ENCODE measurements around the gene NUP205. TPM values are rescaled to one million over a fixed set of nuclear protein-coding genes. Genes with fewer than 3 reads are reported as not detected.

Gene NUP205
- total RNA-seq, 2 donors from 2014 or later: 118 to 129 TPM

DNA sequence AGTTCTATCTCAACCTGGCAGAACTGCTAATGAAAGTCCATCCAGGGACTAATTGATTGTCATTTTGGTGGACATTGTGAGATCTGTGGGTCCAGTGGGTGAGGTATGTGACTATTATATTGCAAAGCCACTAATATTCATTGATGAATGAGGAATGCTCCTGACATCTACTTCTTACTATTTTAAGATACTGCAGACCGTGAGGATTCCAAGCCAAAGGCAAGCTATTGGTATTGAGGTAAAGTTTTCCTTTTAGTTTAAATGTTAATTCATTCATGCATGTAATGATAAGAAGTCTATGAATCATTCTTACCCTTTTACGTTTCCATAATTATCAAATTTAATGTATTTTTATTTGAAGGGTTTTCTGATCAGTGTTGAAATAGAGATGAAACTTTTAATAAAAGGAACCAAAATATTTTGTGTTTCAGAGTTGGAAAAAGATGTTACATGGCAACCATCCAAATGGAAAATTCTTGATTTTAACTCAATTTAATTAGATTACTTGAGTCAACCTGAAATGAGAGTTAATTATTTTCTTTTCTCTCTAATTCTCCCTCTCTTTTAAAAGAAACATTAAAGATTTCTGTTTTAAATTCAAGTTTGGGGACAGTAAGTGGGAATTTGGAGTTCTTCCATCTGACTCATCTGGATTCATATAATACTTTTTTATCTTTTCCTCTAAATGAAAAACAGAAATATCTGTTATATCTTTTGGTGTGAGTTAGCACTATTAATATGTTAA is 39.6 kb downstream of the NUP205 start:
- Histone ChIP-seq H3K9me3 (ENCODE audit: control insufficient read depth, low read length) (no peaks in the 10 kb centered on the region), H3K36me3 (ENCODE audit: control insufficient read depth, insufficient read depth, low read length) (peaks cover 86% of the 10 kb centered on the region), H3K4me1 (ENCODE audit: control insufficient read depth, insufficient read depth, low read length) (peaks cover 3% of the 10 kb centered on the region), H3K27me3 (ENCODE audit: control insufficient read depth, insufficient read depth, low read length, poor library complexity, severe bottlenecking) (no peaks in the 10 kb centered on the region), H3K27ac (ENCODE audit: low read depth, low read length) (no peak overlapping the region), H3K4me3 (ENCODE audit: low read length) (no peak overlapping the region), H3K9ac (ENCODE audit: extremely low read depth, low read length, poor library complexity, severe bottlenecking) (no peak overlapping the region)
- DNase-seq: no peak
- H3K36me3 Mint-ChIP-seq (ENCODE audit: low read depth): peaks cover 74% of the 10 kb centered on the region
- no peak overlapping the region for H3K4me3 Mint-ChIP-seq
- no CpG with 5 or more reads among the region's 2 CpGs for whole genome bisulfite sequencing, 2 experiments (ENCODE audit: insufficient coverage in 1 of 2, insufficient read length in 1 of 2)
- H3K4me1 Mint-ChIP-seq: peaks cover 5% of the 10 kb centered on the region
- TF ChIP-seq, protein P1, sequence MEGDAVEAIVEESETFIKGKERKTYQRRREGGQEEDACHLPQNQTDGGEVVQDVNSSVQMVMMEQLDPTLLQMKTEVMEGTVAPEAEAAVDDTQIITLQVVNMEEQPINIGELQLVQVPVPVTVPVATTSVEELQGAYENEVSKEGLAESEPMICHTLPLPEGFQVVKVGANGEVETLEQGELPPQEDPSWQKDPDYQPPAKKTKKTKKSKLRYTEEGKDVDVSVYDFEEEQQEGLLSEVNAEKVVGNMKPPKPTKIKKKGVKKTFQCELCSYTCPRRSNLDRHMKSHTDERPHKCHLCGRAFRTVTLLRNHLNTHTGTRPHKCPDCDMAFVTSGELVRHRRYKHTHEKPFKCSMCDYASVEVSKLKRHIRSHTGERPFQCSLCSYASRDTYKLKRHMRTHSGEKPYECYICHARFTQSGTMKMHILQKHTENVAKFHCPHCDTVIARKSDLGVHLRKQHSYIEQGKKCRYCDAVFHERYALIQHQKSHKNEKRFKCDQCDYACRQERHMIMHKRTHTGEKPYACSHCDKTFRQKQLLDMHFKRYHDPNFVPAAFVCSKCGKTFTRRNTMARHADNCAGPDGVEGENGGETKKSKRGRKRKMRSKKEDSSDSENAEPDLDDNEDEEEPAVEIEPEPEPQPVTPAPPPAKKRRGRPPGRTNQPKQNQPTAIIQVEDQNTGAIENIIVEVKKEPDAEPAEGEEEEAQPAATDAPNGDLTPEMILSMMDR (conservative IDR thresholded peaks at IDR 0.05): no peak
- H3K27ac Mint-ChIP-seq: no peak overlapping the region
- no peaks in the 10 kb centered on the region for H3K9me3 Mint-ChIP-seq
- no peaks in the 10 kb centered on the region for H3K27me3 Mint-ChIP-seq (ENCODE audit: insufficient read depth)

DNA sequence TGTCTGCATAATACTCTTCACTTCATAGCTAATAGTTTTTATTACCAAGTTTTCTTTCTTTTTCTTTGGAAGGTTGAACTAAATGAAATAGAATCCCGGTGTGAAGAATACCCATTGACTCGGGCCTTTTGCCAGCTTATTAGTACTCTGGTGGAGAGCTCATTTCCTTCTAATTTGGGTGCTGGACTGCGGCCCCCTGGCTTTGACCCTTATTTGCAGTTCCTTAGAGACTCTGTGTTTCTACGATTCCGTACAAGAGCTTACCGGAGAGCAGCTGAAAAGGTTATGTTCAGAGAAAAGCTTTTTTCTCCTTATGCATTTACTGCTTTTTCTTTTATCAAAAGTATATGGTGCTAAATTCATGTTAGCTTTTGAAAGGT is 40.2 kb downstream of the NUP205 start:
- Mint-ChIP-seq H3K4me3 (no peak overlapping the region), H3K4me1 (peaks cover 7% of the 10 kb centered on the region), H3K27me3 (ENCODE audit: insufficient read depth) (no peaks in the 10 kb centered on the region), H3K36me3 (ENCODE audit: low read depth) (peaks cover 75% of the 10 kb centered on the region), H3K27ac (no peak overlapping the region), H3K9me3 (no peaks in the 10 kb centered on the region)
- H3K9me3 ChIP-seq (ENCODE audit: control insufficient read depth, low read length): no peaks in the 10 kb centered on the region
- H3K4me1 ChIP-seq (ENCODE audit: control insufficient read depth, insufficient read depth, low read length): peaks cover 5% of the 10 kb centered on the region
- 94 to 98% methylated on average over 5 to 6 of the region's 6 CpGs for WGBS, 2 experiments (ENCODE audit: insufficient coverage in 1 of 2, insufficient read length in 1 of 2)
- H3K9ac ChIP-seq (ENCODE audit: extremely low read depth, low read length, poor library complexity, severe bottlenecking): no peak overlapping the region
- TF ChIP-seq, protein P1 (conservative IDR thresholded peaks at IDR 0.05): no peak
- no peak for DNase-seq
- no peak overlapping the region for H3K4me3 ChIP-seq (ENCODE audit: low read length)
- H3K27me3 ChIP-seq (ENCODE audit: control insufficient read depth, insufficient read depth, low read length, poor library complexity, severe bottlenecking): no peaks in the 10 kb centered on the region
- H3K36me3 ChIP-seq (ENCODE audit: control insufficient read depth, insufficient read depth, low read length): peaks cover 86% of the 10 kb centered on the region
- H3K27ac ChIP-seq (ENCODE audit: low read depth, low read length): no peak overlapping the region

DNA sequence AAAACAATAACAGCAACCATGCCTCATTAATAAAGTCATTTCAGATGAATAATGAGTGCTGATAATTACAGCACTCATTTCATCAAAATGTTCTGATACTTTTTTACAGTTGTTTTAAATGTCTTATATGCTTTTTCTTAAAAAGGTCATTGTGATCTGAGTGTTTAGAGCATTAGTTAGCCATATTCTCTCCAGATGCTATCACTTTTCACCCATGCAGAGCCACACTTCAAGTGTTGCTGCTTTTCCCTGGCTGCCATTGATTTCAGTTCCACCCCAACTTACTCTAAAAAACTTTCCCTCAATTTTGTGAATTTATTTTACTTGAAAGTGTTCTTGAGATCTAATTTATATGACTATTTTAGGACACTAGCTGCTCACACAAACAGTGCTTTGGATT is 41.8 kb downstream of the NUP205 start:
- Mint-ChIP-seq H3K36me3 (ENCODE audit: low read depth) (peaks cover 77% of the 10 kb centered on the region), H3K27me3 (ENCODE audit: insufficient read depth) (no peaks in the 10 kb centered on the region), H3K4me1 (peaks cover 7% of the 10 kb centered on the region), H3K4me3 (no peak overlapping the region), H3K27ac (no peak overlapping the region), H3K9me3 (no peaks in the 10 kb centered on the region)
- no peak overlapping the region for H3K27ac ChIP-seq (ENCODE audit: low read depth, low read length)
- no peak overlapping the region for H3K4me3 ChIP-seq (ENCODE audit: low read length)
- H3K9me3 ChIP-seq (ENCODE audit: control insufficient read depth, low read length): no peaks in the 10 kb centered on the region
- H3K9ac ChIP-seq (ENCODE audit: extremely low read depth, low read length, poor library complexity, severe bottlenecking): no peak overlapping the region
- H3K4me1 ChIP-seq (ENCODE audit: control insufficient read depth, insufficient read depth, low read length): peaks cover 5% of the 10 kb centered on the region
- TF ChIP-seq, protein P1 (conservative IDR thresholded peaks at IDR 0.05): no peak
- peaks cover 84% of the 10 kb centered on the region for H3K36me3 ChIP-seq (ENCODE audit: control insufficient read depth, insufficient read depth, low read length)
- no peaks in the 10 kb centered on the region for H3K27me3 ChIP-seq (ENCODE audit: control insufficient read depth, insufficient read depth, low read length, poor library complexity, severe bottlenecking)
- DNase-seq: no peak
